ENCODE data around the gene ASXL2. TPM values are rescaled to one million over a fixed set of nuclear protein-coding genes. Genes with fewer than 3 reads are reported as not detected.
A peak's percentile ranks its signal among the peaks of the same experiment; 100 is the strongest.
"Not testable (repeated sequence)": the region's sequence is repeated elsewhere in the genome, so short reads cannot be mapped to it uniquely, and the experiment has no call there.

The ASXL2 gene
- total RNA-seq, 1 donor, result 22.0 TPM

DNA sequence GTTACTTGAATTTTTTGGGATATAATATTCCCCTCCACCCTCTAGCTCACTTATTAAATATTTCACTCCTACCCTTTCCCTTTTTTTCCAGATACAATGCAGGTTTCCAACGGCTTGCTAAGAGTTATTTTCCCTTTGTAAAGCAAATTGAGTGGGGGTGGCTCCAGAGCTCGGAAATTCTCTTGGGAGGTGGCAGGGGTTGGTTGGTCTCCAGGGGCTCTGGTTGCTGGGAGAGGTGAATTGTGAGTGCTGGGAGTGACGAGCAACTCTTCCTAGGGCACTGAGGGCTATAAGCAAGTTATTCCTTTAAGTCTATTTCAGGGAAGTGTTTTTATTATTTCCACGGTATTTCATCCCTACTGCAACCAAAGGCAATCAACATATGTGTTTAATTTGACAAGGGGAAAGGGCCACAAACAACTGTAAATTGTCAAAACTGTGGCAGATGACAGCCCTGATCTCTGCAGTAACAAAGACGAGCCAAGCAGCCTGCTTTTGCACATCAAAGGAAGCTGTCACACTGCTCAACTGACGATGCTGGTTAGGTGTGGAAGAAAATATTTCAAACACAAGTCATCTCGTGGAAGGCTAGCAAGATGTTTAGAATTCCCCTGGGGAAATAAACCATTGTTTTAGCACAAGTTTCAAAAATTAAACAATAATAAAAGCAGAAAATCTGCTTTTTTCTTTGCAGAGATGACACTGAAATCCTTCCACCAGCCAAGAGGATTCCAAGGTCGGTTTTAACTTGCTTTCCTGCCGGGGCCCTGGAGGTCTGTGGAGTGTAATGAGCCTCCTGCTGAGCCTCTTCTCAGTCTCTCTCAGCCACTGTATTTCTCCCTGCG is 34.8 kb upstream of the ASXL2 start:
- TF ChIP-seq CTCF (IDR thresholded peaks at IDR 0.05; ENCODE audit: insufficient read depth, low read length), result no peak
- DNase-seq (ENCODE audit: low read depth), result peak; percentile 89
- H3K4me3 ChIP-seq (ENCODE audit: low read depth, low read length), result no peak overlapping the region

- H3K4me3 ChIP-seq (ENCODE audit: low read depth, low read length); DNase-seq (ENCODE audit: low read depth): not testable (repeated sequence)
Measured at GRCh38 chr2:25909574-25909973, 31.3 kb upstream of the ASXL2 start.

DNA sequence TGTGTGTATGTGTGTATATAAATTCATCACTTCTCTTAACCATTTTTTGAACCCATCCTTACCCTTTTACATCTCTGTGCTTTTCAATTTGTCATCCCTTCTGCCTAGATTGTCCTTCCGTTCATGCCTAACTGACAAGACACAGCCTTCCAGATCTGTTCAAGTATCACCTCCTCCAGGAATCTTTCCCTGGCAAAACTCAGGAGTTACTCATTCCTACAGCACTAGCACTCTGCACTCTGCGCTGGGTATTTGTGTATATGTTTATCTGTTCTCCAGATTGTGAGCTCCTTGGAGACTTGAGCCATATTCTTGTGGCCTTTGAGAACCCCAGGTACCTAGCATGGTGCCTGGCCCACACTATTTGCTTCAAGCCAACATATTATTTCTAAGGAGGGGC is 26.8 kb upstream of the ASXL2 start:
- peak; percentile 23 for DNase-seq (ENCODE audit: low read depth)
- no peak for TF ChIP-seq CTCF (IDR thresholded peaks at IDR 0.05; ENCODE audit: insufficient read depth, low read length)
- no peak overlapping the region for H3K4me3 ChIP-seq (ENCODE audit: low read depth, low read length)

DNA sequence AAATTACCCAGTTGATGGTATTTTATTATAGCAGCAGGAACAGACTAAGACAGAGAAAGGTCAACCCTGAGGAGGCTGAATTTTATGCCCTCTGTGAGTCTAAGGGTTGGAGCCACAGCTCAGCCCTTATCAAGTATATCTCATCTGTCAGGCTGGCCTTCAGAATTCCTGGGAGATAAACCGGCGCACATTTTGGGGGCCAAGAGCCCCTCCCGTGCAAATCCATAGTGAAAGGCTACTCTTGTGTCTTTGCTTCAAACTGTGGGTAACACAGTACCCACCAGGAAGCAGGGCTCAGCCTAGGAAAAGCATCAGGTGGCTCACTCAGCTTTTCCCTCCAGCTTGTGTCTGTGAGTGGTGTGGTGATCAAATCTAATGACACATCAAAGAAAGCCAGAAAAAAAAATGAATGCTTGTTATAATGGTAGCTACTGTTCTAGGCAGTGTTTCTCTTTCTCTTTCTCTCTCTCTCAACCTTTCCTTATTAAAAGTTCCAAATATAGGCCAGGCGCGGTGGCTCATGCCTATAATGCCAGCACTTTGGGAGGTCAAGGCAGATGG is 25.0 kb upstream of the ASXL2 start:
- no peak for DNase-seq (ENCODE audit: low read depth)
- H3K4me3 ChIP-seq (ENCODE audit: low read depth, low read length), result no peak overlapping the region
- no peak for TF ChIP-seq CTCF (IDR thresholded peaks at IDR 0.05; ENCODE audit: insufficient read depth, low read length)

DNA sequence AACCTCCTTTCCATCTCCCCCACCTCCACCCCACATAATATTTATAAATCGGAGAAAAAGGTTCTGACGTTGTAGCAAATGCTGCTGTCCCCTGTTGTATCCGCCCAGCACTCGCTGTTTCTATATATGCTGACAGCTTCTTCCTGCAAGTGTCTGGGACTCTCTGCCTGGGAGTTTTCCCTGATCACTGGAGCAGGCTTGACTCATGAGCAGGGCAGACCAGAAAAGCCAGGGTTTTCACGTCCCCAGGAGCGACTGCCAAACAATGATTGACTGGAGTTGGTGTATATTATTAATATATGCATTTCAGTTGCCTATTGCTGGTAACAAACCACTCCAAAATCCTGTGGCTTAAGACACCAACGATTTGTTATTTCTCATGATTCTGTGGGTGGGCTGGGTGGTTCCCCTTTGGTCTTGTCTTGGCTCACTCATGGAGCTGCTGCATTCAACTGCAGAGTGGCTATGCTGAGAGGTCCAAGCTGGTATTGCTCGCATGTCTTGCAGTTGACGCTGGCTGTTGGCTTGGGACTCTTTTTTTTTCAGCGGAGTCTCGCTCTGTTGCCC is 21.2 kb upstream of the ASXL2 start:
- DNase-seq (ENCODE audit: low read depth), result no peak
- no peak for TF ChIP-seq CTCF (IDR thresholded peaks at IDR 0.05; ENCODE audit: insufficient read depth, low read length)
- no peak overlapping the region for H3K4me3 ChIP-seq (ENCODE audit: low read depth, low read length)

GRCh38 chr2:25897506-25897905 is 19.2 kb upstream of the ASXL2 start:
- TF ChIP-seq CTCF (IDR thresholded peaks at IDR 0.05; ENCODE audit: insufficient read depth, low read length), result no peak
- H3K4me3 ChIP-seq (ENCODE audit: low read depth, low read length), result no peak overlapping the region
- DNase-seq (ENCODE audit: low read depth), result no peak

DNA sequence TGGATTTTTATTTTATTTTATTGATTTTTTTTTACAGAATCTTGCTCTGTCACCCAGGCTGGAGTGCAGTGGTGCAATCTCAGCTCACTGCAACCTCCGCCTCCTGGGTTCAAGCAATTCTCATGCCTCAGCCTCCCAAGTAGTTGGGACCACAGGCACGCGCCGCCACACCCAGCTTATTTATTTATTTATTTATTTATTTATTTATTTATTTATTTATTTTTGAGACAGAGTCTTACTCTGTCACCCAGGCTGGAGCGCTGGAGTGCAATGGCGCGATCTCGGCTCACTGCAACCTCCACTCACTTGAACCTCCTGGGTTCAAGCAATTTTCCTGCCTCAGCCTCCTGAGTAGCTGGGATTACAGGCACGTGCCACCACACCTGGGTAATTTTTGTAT is 18.0 kb upstream of the ASXL2 start:
- not testable (repeated sequence) for H3K4me3 ChIP-seq (ENCODE audit: low read depth, low read length)

More for the DNA sequence above, 18.0 kb upstream of the ASXL2 start:
- DNase-seq (ENCODE audit: low read depth), result not testable (repeated sequence)
